Activated naive CD4-positive, alpha-beta T cell treated with anti-CD3 and anti-CD28 coated beads, Interleukin-2, amount 50 U/mL, for 72 hours (primary cell): ENCODE data around the gene GPHA2. TPM values are rescaled to one million over a fixed set of nuclear protein-coding genes. Genes with fewer than 3 reads are reported as not detected.

Experiments
- ATAC-seq, 2 donors: fragments of 150-1000 bp; cut with Tn5 transposase; 2 replicates each; pipeline ENCODE4 v1.10.0; 2021; ENCODE audit warnings: mild to moderate bottlenecking in 2 of 2, moderate library complexity in 2 of 2
- DNase-seq, 2 donors: peaks; one replicate each; pipeline ENCODE4 v3.0.0; 2021 to 2022; ENCODE audit warnings: low spot score in 2 of 2
- H3K27ac Mint-ChIP-seq, 2 donors: one replicate each; pipeline ENCODE4 v1.8.0; 2022; ENCODE audit warnings: mild to moderate bottlenecking in 2 of 2, mixed read lengths in 2 of 2
- H3K36me3 Mint-ChIP-seq, 2 donors: one replicate each; pipeline ENCODE4 v1.8.0; 2022; ENCODE audit warnings: mixed read lengths in 2 of 2
- H3K9me3 Mint-ChIP-seq, 2 donors: one replicate each; pipeline ENCODE4 v1.8.0; 2022; ENCODE audit warnings: mixed read lengths in 2 of 2
- total RNA-seq, 2 donors: library from RNA; stranded (reverse); gene quantifications; one replicate each; pipeline ENCODE4 v1.2.3, GENCODE V29; 2022

Gene GPHA2
- total RNA-seq, 2 donors from 2014 or later = not detected

DNA sequence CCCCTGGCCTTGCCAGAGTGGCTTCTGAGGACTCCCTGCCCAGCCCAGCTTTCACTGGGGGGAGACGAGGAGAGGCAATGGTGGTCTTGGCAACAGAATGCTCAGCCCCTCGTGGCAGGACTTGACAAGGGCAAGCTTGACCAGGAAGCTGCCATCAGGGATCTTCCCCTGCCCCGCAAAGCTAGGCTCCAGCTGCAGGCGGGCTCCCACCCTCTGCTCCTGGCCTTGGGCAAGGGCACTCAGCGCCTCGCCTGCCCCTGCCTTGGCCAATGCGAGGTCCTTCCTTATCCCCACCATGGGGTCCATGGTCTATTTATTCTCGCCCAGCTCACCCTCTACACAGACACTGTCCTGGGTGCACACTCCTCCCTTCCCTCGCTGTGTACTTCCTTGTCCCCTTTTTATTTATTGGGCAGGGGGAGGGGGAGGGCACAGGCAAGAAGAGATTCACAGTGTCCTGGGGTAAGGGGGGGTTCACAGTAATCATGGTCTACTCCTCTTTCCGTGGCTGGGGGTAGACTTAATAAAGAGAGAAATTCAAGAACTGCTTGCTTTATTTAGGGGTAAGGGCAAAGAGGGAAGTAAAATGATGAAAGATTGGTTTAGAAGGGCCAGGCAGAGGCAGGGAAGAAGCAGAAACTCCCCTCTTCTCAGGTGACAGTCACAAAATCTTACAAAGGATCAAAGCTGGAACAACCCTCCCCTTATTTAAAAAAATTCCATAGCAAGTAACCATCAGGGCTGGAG lies 1.6 kb downstream of the GPHA2 start:
- Mint-ChIP-seq H3K27ac (no peak overlapping the region), H3K9me3 (no peaks in the 10 kb centered on the region), H3K36me3 (no peaks in the 10 kb centered on the region)
- ATAC-seq (no peak), DNase-seq (no peak)

DNA sequence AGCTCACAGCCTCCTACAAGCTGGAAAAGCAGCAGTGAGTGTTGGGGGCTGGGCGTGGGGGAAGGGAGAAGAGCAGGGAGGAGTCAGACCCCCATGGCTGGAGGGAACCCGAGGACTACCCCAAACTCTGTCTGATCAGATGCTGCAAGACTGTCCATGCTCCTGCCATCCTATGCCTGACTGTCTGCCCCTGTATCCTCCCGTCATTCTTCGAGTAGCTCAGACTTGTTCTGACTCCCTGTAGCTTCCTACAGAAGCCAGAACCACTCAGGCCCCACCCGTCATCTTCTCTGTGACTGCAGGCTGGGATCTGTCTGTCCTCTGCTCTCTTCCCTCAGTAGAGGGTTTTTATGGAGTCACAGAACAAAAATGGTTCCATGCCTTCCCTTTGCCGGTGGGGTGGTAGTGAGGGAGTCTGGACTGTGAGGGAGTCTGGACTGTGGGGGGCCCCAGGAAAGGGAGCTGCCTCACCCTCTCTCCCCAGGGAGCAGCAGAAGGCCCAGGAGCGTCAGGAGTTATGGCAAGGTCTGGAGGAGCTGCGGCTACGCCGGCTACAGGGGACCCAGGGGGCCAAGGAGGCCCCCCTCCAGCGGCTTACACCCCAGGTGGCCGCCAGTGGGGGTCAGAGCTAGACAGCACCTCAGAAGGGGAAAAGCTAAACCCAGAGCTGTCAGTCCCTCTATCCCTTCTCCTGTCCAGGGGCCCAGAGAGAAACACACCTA lies 2.3 kb downstream of the GPHA2 start:
- no peak overlapping the region for H3K27ac Mint-ChIP-seq
- no peaks in the 10 kb centered on the region for H3K9me3 Mint-ChIP-seq
- DNase-seq (no peak), ATAC-seq (no peak)
- no peaks in the 10 kb centered on the region for H3K36me3 Mint-ChIP-seq

DNA sequence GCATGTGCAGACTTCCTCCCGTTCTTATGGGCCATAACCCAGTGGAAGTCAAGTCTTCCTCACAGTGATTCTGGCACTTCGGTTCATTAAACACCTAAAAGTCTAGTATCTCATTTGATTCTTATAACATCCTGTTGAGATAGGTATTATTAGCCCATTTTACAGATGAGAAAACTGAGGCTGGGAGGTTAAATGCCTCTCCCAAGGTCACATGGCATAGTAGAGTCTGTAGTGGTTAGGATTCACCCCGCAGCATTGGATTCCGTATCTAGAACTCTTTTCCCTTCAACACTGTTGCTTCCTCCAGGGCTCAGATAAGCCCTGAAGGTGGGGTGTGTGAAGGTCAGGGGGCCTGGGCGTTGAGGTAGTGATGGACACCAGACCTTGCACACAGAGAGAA lies 3.4 kb downstream of the GPHA2 start:
- H3K36me3 Mint-ChIP-seq = no peaks in the 10 kb centered on the region
- no peaks in the 10 kb centered on the region for H3K9me3 Mint-ChIP-seq
- ATAC-seq (no peak), DNase-seq (no peak)
- H3K27ac Mint-ChIP-seq = no peak overlapping the region

DNA sequence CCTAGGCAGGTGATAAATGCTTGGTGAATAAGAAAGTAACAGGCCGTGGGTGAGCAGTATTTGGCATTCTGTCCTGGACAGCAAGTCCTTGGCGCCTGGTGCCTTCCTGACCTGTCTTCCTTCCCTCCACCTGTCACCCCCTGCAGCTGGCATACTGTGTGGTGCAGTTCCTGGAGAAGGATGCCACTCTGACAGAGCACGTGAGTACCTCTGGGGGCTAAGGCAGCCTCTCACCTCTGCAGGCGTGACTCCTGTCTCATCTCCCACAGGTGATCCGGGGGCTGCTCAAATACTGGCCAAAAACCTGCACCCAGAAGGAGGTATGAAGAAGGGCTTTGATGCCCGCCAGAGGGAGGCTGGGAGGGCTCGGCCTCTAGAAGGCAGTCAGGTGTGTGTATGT lies 4.4 kb downstream of the GPHA2 start:
- H3K36me3 Mint-ChIP-seq = no peaks in the 10 kb centered on the region

DNA sequence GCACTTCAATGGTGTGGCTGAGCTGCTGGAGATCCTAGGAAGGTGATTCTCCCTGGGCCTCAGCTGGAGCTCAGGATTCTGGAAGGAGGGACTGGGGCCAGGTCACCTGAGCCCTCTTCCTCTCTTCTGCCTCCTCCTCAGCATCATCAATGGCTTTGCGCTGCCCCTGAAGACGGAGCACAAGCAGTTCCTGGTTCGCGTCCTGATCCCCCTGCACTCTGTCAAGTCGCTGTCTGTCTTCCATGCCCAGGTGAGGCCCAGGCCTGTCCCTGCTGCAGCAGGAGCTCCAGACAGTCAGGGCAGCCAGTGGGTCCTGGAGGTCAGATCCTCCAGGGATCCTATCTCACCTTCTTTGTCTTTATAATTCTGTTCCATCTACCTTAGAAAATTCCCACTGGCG lies 5.4 kb downstream of the GPHA2 start:
- ATAC-seq (no peak), DNase-seq (no peak)
- no peaks in the 10 kb centered on the region for H3K36me3 Mint-ChIP-seq
- no peaks in the 10 kb centered on the region for H3K9me3 Mint-ChIP-seq
- H3K27ac Mint-ChIP-seq = no peak overlapping the region

More for the DNA sequence above, 4.4 kb downstream of the GPHA2 start:
- DNase-seq = no peak
- Mint-ChIP-seq H3K9me3 (no peaks in the 10 kb centered on the region), H3K27ac (no peak overlapping the region)
- ATAC-seq = no peak

DNA sequence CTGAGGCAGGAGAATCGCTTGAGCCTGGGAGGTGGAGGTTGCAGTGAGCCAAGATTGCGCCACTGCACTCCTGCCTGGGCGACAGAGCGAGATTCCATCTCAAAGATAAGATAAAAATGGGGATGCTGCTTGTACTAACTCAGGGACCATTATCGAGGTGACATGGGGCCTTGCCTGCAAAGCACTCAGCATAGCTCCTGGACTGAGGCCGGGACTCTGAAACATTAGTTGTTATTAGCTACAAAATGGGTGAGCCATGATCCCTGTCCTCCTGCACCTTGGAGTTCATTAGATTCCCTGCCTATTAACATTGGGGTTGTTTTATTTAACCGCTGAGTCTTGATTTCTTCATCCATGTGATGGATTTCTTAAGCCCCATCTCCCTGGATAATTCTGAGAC lies 6.1 kb downstream of the GPHA2 start:
- no peak overlapping the region for H3K27ac Mint-ChIP-seq
- no peaks in the 10 kb centered on the region for H3K9me3 Mint-ChIP-seq
- ATAC-seq = no peak
- no peak for DNase-seq
- H3K36me3 Mint-ChIP-seq = no peaks in the 10 kb centered on the region

DNA sequence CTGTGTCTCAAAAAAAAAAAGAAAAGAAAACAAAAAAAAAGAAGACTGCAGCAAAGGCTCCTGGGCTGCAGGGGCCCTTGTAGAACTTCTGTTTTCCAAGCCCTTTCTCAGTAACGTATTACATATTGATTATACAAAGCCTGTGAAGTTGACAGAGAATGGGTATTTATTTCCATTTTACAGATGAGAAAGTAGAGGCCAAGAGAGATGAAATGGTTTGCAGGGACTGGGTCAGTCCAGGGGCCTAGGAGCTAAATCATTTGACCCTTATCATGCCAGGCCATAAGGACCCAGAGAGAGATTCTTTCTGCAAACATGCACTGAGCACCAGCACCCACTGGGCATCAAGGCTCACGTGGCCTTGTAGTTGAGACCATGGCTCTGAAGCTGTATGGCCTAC lies 6.7 kb downstream of the GPHA2 start:
- DNase-seq (no peak), ATAC-seq (no peak)
- Mint-ChIP-seq H3K9me3 (no peaks in the 10 kb centered on the region), H3K36me3 (no peaks in the 10 kb centered on the region), H3K27ac (no peak overlapping the region)

DNA sequence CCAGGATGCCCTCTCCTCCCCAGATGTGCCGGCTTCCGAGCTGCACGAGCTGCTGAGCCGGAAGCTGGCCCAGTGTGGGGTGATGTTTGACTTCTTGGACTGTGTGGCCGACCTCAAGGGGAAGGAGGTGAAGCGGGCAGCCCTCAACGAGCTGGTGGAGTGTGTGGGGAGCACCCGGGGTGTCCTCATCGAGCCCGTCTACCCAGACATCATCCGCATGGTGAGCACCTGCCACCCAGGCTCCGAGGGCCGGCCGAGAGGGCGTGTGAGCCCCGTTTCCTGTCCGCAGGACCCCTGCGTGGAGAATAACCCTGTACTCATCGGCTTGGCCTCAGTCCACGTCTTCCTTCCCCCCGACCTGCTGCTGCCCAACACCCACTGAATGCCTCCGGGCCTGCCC lies 9.0 kb downstream of the GPHA2 start:
- H3K9me3 Mint-ChIP-seq = no peaks in the 10 kb centered on the region
- H3K27ac Mint-ChIP-seq = no peak overlapping the region
- no peak for ATAC-seq
- DNase-seq = no peak
- no peaks in the 10 kb centered on the region for H3K36me3 Mint-ChIP-seq

DNA sequence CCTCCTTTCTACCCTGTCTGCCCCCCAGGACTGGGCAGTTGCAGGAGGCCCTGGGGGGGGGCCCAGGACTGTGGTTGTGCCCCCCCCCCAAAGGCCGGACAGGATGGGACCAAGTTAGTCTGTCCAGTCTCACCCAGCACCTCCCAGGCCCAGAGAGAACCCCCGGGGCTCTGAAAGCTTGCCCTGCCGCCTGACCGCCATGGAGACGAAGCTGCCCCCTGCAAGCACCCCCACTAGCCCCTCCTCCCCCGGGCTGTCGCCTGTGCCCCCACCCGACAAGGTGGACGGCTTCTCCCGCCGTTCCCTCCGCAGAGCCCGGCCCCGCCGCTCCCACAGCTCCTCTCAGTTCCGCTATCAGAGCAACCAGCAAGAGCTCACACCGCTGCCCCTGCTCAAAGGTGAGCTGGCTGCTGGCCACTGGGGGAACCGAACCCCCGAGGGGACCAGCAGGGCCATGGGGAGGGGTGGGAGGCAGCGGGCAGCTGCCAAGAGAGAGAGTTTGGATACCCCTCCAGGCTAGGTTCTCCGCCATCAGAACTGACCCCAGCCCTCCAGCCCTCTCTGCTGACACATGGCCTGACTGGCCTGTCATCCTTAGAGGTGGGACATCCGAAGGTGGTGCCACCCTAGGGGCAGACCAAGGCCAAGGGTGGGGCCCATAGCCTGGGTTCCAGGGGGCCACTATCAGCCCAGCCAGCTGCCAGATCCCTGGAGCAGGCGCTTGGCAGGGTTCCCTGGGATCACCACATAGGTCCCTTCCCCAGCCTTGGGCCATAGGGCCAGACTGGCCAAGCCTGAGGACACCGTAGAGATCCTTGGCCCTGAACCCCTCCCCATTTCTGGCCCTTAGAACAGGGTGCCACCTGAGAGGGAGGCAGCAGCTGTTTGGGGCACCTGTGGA lies 9.9 kb downstream of the GPHA2 start:
- Mint-ChIP-seq H3K36me3 (no peaks in the 10 kb centered on the region), H3K27ac (peak overlapping the region in 1 of 2 donors; percentile 48), H3K9me3 (no peaks in the 10 kb centered on the region)
- DNase-seq = no peak
- no peak for ATAC-seq

DNA sequence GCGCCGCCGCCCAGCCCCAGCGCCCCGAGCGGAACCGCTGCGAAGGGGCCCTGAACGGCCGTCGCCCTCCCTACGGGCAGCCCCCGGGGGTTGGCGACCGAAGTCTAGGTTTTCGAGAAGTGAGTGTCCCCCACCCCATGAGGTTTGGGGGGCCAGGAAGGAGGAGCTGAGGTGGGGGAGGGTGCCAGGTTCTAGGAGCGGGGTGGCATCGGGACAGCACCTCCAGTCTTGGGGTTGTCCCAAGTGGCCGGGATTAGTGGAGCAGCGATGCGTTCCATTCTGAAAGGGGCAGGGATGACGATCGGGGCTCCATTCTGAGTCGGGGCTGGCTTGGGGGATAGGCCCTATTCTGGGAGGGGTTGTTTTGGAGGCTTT lies 10.8 kb downstream of the GPHA2 start:
- peak overlapping the region; percentile 70 to 75 for H3K27ac Mint-ChIP-seq
- DNase-seq = no peak
- no peaks in the 10 kb centered on the region for H3K36me3 Mint-ChIP-seq
- no peaks in the 10 kb centered on the region for H3K9me3 Mint-ChIP-seq
- peak in 1 of 2 donors; percentile 49 for ATAC-seq

DNA sequence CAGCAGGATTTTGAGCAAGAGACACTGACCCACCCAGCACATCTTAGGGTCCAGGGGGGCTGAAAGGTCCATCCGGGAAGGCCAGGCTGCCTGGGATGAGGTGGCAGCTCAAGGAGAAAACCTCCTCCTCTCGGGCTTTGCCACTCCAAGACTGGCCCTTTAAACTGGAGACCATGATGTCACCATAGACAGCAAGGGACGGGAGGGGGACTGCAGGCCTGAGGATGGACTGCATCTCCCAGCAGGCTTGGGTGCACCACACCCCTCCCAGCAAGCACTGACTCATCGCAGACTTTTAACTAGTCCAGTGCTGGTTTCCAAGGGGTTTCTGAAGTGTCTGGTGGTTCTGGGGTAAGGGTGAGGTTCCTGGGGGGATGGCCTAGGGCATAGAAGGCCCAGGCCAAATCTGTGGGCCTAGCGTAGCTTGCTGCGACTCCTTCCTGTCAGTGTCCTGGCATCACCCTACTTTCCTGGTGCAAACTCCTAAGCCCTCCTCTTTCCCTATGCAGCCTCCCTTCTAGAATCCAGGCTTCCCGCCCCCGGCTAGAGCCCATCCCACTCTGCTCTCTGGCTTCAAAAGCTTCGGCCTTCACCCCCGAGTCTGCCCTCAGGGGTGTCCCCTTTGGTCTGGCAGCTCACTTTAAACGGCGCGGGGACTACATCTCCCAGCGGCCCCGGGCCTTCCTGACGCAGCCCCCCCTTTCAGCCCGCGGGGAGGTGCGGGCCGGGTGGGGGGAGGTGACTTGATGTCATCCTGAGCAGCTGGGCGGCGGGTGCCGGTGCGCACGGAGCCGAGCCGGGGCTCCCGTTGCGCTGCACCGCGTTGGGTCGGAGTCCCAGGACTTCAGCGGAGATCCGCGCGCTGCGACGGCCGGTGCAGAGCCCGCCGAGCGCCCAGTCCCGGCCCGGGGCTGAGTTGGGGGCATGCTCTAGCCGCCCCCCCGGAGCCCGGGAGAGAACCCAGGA lies 11.5 kb downstream of the GPHA2 start, which contains the start of gene PPP2R5B:
TSS of gene PPP2R5B (plus strand) at position 746 of the 966 bp plus-strand sequence. CDS start 1,046 bp downstream, outside the sequence.
- DNase-seq (peak; percentile 81 to 88), ATAC-seq (peak; percentile 90 to 94)
- Mint-ChIP-seq H3K9me3 (no peaks in the 10 kb centered on the region), H3K27ac (peak within 1 kb of the TSS; percentile 70 to 99), H3K36me3 (no peaks in the 10 kb centered on the region)

DNA sequence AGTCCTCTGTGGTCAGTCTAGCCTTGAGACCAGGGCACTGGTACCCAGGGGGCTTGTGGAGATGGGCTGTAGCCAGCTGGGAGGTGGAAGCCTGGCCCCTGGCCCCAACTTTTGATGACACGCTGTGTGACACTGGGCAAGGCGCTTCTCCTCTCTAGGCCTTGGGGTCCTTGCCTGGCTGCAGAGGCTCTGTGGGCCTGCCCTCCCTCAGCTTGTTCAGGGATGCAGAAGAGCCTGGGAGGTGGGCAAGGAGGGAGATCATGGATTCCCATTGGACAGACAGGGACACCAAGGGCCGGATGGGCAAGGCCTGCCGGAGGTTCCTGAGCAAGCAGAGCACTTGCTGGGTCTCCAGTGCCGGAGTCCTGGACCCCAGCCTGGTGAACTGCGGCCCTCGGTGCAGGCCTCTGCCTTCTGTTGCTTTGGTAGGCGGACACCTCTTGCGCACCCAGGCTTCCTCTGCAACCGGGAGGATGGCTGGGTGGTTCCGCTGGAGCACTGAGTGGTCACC lies 12.5 kb downstream of the GPHA2 start:
- no peak for DNase-seq
- no peaks in the 10 kb centered on the region for H3K9me3 Mint-ChIP-seq
- ATAC-seq = no peak

DNA sequence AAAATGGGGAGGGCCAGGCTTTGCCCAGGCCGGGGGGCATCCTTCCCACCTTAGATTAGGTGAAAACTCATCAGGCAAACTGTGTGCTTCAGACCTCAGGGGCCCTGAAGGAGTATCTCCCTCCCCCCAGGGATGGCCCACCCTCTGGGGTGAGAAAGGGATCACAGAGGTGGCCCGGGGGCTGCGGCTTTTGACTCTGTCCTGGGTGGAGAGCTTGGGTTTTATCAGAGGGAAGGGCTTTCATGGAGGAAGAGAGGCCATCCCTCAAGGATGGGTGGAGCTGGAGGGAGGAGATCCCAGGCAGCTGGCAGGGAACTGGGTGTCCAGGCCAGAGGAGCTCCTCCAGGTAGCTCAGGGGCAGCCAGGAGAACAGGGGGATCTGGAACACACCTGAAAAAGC lies 14.3 kb downstream of the GPHA2 start:
- H3K9me3 Mint-ChIP-seq = no peaks in the 10 kb centered on the region
- ATAC-seq (no peak), DNase-seq (no peak)
- H3K36me3 Mint-ChIP-seq = no peaks in the 10 kb centered on the region
- H3K27ac Mint-ChIP-seq = peak overlapping the region in 1 of 2 donors; percentile 36

More for the DNA sequence above, 12.5 kb downstream of the GPHA2 start:
- H3K36me3 Mint-ChIP-seq = no peaks in the 10 kb centered on the region
- H3K27ac Mint-ChIP-seq = peak overlapping the region in 1 of 2 donors; percentile 50

DNA sequence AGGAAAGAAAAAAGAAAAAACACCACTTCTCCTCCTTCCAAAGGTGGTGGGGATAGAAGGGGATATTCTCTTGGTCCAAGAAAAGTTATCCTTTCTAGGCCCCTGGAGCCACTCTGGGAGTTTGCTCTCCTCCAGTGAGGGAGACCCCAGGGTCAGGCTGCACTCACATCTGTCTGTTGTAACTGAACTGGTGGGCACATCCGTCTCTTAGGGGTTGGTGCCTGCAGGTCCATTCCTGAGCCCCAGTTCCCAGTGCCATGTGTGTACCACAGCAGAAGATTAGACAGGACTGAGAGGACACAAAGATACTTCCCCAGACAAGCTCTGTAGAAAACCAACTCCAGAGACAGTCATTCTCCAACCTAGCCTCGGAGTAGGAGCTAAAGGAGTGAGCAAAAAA lies 15.6 kb downstream of the GPHA2 start:
- Mint-ChIP-seq H3K9me3 (no peaks in the 10 kb centered on the region), H3K36me3 (no peaks in the 10 kb centered on the region), H3K27ac (no peak overlapping the region)
- ATAC-seq = no peak
- no peak for DNase-seq

DNA sequence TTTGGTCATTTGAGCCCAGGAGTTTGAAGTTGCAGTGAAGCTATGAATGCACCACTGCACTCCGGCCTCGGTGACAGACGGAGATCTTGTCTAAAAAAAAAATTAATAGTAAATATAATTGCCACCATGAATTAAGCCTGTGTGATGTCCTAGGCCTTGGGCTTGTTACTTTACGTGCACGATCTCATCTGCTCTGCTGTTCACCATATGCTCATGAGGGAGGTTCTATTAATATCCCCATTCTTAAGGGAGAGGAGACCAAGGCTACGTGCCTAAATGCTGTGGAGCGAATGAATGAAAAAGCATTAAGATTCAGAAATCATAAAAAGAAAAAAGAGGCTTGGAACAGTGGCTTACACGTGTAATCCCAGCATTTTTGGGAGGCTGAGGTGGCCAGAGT lies 16.1 kb downstream of the GPHA2 start:
- Mint-ChIP-seq H3K36me3 (no peaks in the 10 kb centered on the region), H3K9me3 (no peaks in the 10 kb centered on the region), H3K27ac (no peak overlapping the region)
- DNase-seq (no peak), ATAC-seq (no peak)

DNA sequence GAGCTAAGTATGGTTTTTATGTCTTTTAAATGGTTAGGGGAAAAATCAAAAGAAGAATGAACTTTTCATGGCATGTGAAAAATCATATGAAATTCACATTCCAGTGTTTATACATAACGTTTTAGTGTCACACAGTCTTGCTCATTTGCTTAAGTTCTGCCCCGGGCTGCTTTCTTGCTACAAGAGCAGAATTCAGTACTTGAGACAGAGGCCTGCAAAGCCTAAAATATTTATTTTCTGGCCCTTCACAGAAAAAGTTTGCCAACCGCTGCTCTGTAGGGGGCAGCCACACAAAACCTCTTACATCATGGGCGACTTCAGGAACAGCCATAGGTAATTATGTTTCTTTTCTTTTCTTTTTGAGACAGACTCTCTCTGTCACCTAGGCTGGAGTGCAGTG lies 17.7 kb downstream of the GPHA2 start:
- Mint-ChIP-seq H3K9me3 (no peaks in the 10 kb centered on the region), H3K27ac (peak overlapping the region; percentile 92 to 96), H3K36me3 (no peaks in the 10 kb centered on the region)
- DNase-seq = no peak
- no peak for ATAC-seq
